NCI-H82 (cell line): Measurements from ENCODE around the gene ONECUT2.
"Not testable (repeated sequence)": the region's sequence is repeated elsewhere in the genome, so short reads cannot be mapped to it uniquely, and the experiment has no call there.

Experiments used
- DNase-seq: peaks from one replicate; lab custom pipeline; 2025; lab: John Stamatoyannopoulos, UW

Gene ONECUT2

DNA sequence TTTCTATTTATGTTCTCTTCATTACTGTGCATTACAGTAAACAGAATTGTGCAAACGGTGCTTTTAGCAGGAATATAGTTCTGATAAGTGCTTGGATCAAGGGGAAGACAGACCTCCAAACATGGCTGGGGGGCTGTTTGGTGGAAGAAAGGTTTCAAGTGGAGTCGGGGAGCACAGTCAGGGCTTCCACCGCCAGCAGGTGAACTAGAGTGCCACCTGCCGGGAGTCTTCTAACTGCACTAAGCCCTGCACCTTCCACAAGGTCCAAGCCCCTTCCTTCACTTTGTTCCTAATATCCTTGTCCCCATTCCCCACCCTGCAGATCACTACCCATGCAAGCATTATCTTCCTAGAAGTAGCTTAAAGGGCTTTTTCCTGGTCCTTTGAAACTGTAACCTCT, 11.1 kb downstream of the ONECUT2 start:
- DNase-seq = peak; percentile 64

GRCh38 chr18:57447154-57447621, 12.0 kb downstream of the ONECUT2 start:
- DNase-seq = no peak

DNA sequence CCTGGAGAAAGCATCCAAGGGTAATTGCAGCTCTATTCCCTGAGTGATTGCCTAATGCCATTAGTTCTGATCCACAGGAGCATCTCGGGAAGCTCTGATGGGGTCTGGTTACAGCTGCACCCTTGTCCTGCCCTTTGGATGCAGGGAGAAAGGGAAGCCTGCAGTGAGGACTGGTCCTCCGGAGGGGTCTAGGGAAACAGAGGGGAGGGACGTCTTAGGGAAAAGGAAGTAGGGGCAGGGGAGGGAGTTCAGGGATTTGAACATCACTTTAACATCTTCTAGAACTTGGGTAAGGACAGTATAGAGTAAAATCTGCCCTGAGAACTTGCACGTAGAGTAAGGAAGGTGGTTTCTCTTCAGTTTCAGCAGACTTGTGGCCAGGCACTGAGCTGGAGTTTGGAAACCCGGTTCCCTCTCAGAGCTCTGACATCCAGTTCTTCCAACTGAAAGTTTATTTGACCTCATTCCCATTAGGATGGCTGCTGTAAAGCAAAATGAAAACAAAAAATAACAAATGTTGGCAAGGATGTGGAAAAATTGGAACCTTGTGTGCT, 20.5 kb downstream of the ONECUT2 start:
- peak; percentile 4 for DNase-seq

- DNase-seq = no peak
Observed at GRCh38 chr18:57461652-57462269, 26.6 kb downstream of the ONECUT2 start.

- no peak for DNase-seq
Observed at GRCh38 chr18:57466307-57466706, 31.1 kb downstream of the ONECUT2 start.

- DNase-seq = no peak
Observed at GRCh38 chr18:57466745-57467409, 31.7 kb downstream of the ONECUT2 start.

- DNase-seq = no peak
Observed at GRCh38 chr18:57469884-57470283, 34.7 kb downstream of the ONECUT2 start.

DNA sequence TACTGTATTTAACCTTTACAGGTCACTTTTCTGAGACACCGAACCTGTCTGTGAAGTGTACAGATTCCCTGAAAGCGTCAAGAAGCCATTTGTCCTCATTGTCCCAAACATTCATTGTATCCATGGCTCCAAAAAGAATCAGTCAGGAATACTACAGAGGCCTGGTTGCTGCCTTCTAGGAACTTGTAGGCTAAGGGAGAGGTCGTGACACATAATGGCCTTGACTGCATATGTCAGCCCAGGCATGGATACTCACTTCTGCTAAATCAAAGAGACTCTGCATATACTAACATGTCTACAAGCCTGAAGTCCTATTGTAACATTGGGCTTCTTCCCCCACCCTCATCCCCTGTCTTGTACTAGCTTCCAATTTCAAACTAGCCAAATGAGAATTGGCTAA, 40.2 kb downstream of the ONECUT2 start:
- DNase-seq = no peak

DNA sequence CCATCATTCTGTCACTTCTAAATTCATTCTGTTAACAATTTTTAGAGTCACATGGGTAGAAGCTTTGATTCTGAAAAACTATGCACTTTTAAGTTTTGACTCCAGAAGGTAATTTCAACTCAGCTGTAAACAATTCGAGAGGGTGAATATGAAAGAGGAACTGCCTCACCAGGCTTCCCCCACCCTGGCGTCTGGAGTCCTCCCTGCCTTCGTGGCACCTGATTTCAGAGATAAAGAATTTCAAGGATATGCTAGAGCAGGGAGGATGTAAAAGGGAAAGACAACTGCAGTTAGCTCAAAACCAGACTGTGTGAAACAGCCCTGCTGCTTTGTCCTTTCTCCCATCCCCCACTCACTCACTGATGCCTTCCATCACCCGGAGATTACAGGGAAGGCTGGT, 40.7 kb downstream of the ONECUT2 start:
- no peak for DNase-seq

- DNase-seq = no peak
Observed at GRCh38 chr18:57480733-57481132, 45.6 kb downstream of the ONECUT2 start.

- peak; percentile 3 for DNase-seq
Observed at GRCh38 chr18:57497372-57498294, 62.5 kb downstream of the ONECUT2 start.

DNA sequence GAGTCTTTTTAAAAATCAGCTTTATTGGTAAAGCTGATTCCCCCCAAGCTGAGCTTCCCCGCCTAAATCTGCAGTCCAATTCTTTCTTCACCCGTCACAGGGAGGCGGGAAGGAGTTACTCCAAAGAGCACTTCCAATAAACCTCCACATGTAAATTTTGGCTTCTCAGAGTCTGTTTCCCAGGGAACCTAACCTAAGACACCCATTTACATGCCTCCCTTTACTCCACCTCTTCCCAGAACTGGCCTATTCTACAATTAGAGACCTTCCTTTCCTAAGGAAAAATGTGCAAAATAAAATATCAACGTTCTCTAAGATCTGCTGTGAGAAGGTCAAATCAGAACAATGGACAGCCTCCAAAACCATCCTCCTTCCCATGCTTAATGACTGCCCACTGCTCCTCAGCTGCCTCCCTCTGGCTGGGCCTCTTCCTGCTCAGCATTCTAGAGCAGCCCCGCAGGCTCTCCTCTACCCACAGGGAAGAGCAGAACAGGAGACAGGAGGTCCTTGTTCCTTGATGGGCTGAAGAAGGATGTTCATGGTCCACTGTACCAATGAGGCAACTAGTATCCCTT, 63.6 kb downstream of the ONECUT2 start:
- DNase-seq = no peak

GRCh38 chr18:57502624-57503023, 67.5 kb downstream of the ONECUT2 start:
- DNase-seq = no peak

GRCh38 chr18:57505231-57505630, 70.1 kb downstream of the ONECUT2 start:
- no peak for DNase-seq

DNA sequence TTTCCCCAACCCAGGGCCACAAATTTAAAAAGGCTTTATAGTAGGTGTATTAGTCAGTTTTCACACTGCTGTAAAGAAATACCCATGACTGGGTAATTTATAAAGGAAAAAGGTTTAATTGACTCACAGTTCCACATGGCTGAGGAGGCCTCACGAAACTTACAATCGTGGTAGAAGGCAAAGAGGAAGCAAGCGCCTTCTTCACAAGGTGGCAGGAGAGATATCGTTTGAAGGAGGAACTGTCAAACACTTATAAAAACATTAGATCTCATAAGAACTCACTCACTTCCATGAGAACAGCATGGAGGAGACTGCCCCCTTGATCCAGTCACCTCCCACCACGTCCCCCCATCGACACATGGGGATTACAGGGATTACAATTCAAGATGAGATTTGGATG, 80.9 kb downstream of the ONECUT2 start:
- peak; percentile 51 for DNase-seq

GRCh38 chr18:57518533-57518932, 83.4 kb downstream of the ONECUT2 start:
- no peak for DNase-seq

- DNase-seq = no peak
Observed at GRCh38 chr18:57519668-57520424, 84.7 kb downstream of the ONECUT2 start.

GRCh38 chr18:57522348-57522747, 87.2 kb downstream of the ONECUT2 start:
- not testable (repeated sequence) for DNase-seq

DNA sequence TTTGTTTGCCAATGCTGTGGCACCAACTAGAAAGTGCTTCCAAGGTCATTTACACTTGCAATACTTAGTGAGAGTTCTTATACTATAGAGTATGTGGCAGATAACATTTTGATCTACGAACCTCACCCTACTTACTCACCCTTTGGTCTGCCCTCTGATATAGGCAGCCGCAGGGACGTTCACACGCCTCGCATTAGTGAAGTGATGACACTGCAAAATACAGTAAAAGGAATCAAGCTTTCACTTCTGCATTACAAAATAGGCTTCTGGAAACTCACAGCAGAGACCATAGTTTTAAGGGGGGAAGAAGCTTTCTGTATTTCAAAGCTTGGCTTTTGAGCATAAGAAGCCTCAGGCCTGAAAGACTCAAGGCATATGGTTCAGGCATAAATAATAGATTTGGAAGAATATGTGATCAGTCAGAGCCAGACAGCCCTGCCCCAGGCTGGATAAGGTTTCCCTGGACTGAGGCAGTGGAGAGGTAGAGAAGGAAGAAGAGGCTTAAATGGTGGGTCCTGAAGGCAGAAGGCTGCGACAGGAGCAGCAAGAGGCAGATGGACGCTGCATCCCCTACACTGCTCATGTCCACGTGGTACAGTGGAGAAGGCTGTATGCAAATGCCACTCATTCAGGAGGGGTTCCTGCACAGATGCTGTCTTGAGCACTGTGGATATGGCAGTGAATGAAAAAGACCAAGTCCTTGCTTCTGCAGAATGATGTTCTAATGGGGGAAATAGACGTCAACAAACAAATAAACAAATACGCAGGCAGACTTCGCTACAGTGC, 88.2 kb downstream of the ONECUT2 start:
- peak; percentile 62 for DNase-seq

DNA sequence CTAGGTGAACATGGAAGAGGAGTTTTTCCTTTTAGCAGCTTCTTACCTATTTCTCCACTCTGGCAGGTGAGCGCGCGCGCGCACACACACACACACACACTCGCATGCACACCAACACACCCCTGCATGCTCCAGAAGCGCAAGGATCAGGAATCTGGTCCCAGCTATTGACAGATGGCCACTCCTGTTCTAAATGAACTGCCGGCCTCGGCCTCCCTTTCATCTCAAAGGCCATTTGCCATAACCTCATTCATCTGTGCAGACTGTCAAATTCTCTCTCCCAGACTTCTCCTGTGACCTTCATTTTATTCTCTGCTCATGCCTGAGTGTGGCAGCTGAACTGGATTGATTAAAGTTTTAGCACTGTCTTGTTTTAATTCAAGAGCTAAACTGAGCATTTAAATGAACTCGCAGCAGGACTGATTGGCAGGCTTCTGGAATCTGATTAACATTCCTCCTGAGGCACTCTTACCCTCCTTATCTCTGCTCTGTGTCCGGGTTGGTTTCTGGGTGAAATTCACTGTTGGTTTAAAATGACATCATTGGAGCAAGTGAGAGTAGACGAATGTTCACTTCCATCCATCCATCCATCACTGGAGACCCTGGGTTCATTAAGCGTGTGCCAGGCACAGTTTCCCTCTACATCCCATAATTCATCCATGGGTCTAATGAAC, 92.5 kb downstream of the ONECUT2 start:
- peak; percentile 58 for DNase-seq
